ENCODE results near the gene C12orf57. TPM values are rescaled to one million over a fixed set of nuclear protein-coding genes. Genes with fewer than 3 reads are reported as not detected.
A peak's percentile ranks its signal among the peaks of the same experiment; 100 is the strongest.

Gene C12orf57
- total and polyA plus RNA-seq, 2 of the 13 experiments (the other 11 are each of a cell fraction or from before 2014, with no cell fraction given): 84.0 to 287 TPM

GRCh38 chr12:6937481-6938352, 6.1 kb upstream of the C12orf57 start (continued):
- TF ChIP-seq ZNF543 (CRISPR knock-in tag; IDR thresholded peaks at IDR 0.05) (no peak), TEAD2 (CRISPR knock-in tag; IDR thresholded peaks at IDR 0.05) (peak; percentile 78; the same call in 1 of the 2 replicates), ZNF30 (CRISPR knock-in tag; IDR thresholded peaks at IDR 0.05) (no peak), ZNF646 (CRISPR knock-in tag; IDR thresholded peaks at IDR 0.05) (no peak), SATB2 (CRISPR knock-in tag; IDR thresholded peaks at IDR 0.05) (no peak), TBL1XR1 (IDR thresholded peaks at IDR 0.05; ENCODE audit: borderline replicate concordance, low read length, partially characterized antibody) (peak; percentile 40), ZNF501 (CRISPR knock-in tag; IDR thresholded peaks at IDR 0.05) (peak; percentile 75; the same call in 1 of the 2 replicates), HDAC1 (CRISPR knock-in tag; IDR thresholded peaks at IDR 0.05) (peak; percentile 88), ZNF335 (CRISPR knock-in tag; IDR thresholded peaks at IDR 0.05) (peak; percentile 53), ZNF121 (CRISPR knock-in tag; IDR thresholded peaks at IDR 0.05) (no peak), ZNF619 (CRISPR knock-in tag; IDR thresholded peaks at IDR 0.05) (peak; percentile 90; the same call in 1 of the 2 replicates), MLX (CRISPR knock-in tag; IDR thresholded peaks at IDR 0.05) (peak; percentile 31; the same call in 1 of the 2 replicates)
- TF ChIP-seq, protein P1, sequence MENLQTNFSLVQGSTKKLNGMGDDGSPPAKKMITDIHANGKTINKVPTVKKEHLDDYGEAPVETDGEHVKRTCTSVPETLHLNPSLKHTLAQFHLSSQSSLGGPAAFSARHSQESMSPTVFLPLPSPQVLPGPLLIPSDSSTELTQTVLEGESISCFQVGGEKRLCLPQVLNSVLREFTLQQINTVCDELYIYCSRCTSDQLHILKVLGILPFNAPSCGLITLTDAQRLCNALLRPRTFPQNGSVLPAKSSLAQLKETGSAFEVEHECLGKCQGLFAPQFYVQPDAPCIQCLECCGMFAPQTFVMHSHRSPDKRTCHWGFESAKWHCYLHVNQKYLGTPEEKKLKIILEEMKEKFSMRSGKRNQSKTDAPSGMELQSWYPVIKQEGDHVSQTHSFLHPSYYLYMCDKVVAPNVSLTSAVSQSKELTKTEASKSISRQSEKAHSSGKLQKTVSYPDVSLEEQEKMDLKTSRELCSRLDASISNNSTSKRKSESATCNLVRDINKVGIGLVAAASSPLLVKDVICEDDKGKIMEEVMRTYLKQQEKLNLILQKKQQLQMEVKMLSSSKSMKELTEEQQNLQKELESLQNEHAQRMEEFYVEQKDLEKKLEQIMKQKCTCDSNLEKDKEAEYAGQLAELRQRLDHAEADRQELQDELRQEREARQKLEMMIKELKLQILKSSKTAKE (CRISPR knock-in tag; IDR thresholded peaks at IDR 0.05; ENCODE audit: borderline replicate concordance): no peak
- TF ChIP-seq, protein P2, sequence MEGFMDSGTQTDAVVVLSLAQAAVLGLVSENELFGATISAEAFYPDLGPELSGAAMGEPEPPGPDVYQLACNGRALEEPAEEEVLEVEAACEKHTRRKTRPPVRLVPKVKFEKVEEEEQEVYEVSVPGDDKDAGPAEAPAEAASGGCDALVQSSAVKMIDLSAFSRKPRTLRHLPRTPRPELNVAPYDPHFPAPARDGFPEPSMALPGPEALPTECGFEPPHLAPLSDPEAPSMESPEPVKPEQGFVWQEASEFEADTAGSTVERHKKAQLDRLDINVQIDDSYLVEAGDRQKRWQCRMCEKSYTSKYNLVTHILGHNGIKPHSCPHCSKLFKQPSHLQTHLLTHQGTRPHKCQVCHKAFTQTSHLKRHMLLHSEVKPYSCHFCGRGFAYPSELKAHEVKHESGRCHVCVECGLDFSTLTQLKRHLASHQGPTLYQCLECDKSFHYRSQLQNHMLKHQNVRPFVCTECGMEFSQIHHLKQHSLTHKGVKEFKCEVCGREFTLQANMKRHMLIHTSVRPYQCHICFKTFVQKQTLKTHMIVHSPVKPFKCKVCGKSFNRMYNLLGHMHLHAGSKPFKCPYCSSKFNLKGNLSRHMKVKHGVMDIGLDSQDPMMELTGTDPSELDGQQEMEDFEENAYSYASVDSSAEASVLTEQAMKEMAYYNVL (CRISPR knock-in tag; IDR thresholded peaks at IDR 0.05; ENCODE audit: borderline replicate concordance): peak; percentile 97
